ENCODE results near the gene PARP2.
A peak's percentile ranks its signal among the peaks of the same experiment; 100 is the strongest.

The PARP2 gene

GRCh38 chr14:20314026-20314425 lies 29.4 kb upstream of the PARP2 start:
- Histone ChIP-seq H3K4me2 (ENCODE audit: low read depth, low read length) (no peak overlapping the region), H3K4me3 (ENCODE audit: low read length) (no peak overlapping the region), H3K79me2 (ENCODE audit: low read length) (no peaks in the 10 kb centered on the region), H3F3A (ENCODE audit: insufficient read depth, low read length) (no peaks in the 10 kb centered on the region), H3K27ac (ENCODE audit: low read length) (no peak overlapping the region), H3K9ac (ENCODE audit: low read length) (no peak overlapping the region), H3K4me1 (ENCODE audit: low read length) (no peaks in the 10 kb centered on the region), H3K9me2 (replicated peaks; ENCODE audit: insufficient read depth, low read length) (no peaks in the 10 kb centered on the region), H3K9me3 (replicated peaks; ENCODE audit: insufficient read depth, low read length) (no peaks in the 10 kb centered on the region), H3K36me3 (replicated peaks; ENCODE audit: insufficient read depth, low read length) (no peaks in the 10 kb centered on the region; the same call in 1 of the 2 replicates), H3K27me3 (replicated peaks; ENCODE audit: insufficient read depth, low read length) (no peaks in the 10 kb centered on the region), H2AFZ (ENCODE audit: low read length) (no peak overlapping the region), H4K20me1 (ENCODE audit: insufficient read depth, low read length) (no peaks in the 10 kb centered on the region)
- DNase-seq, result no peak
- TF ChIP-seq EZH2 (optimal IDR thresholded peaks at IDR 0.05; ENCODE audit: low read depth, low read length), result no peak
- no peak for TF ChIP-seq CTCF (IDR thresholded peaks at IDR 0.05; ENCODE audit: low read length)
- TF ChIP-seq EZH2phosphoT487 (IDR thresholded peaks at IDR 0.05; ENCODE audit: low read length), result no peak

- H3K79me2 ChIP-seq (ENCODE audit: low read length), result no peaks in the 10 kb centered on the region
- no peaks in the 10 kb centered on the region; the same call in 1 of the 2 replicates for H3K36me3 ChIP-seq (replicated peaks; ENCODE audit: insufficient read depth, low read length)
- no peak for DNase-seq
- H3K4me3 ChIP-seq (ENCODE audit: low read length), result no peak overlapping the region
- H3K27me3 ChIP-seq (replicated peaks; ENCODE audit: insufficient read depth, low read length), result no peaks in the 10 kb centered on the region
- no peak overlapping the region for H3K27ac ChIP-seq (ENCODE audit: low read length)
- H3K4me1 ChIP-seq (ENCODE audit: low read length), result no peaks in the 10 kb centered on the region
- no peak overlapping the region for H3K4me2 ChIP-seq (ENCODE audit: low read depth, low read length)
- H3K9ac ChIP-seq (ENCODE audit: low read length), result no peak overlapping the region
- TF ChIP-seq EZH2 (optimal IDR thresholded peaks at IDR 0.05; ENCODE audit: low read depth, low read length), result no peak
- no peaks in the 10 kb centered on the region for H4K20me1 ChIP-seq (ENCODE audit: insufficient read depth, low read length)
- no peaks in the 10 kb centered on the region for H3K9me2 ChIP-seq (replicated peaks; ENCODE audit: insufficient read depth, low read length)
- no peaks in the 10 kb centered on the region for H3K9me3 ChIP-seq (replicated peaks; ENCODE audit: insufficient read depth, low read length)
- no peak overlapping the region for H2AFZ ChIP-seq (ENCODE audit: low read length)
- no peaks in the 10 kb centered on the region for H3F3A ChIP-seq (ENCODE audit: insufficient read depth, low read length)
Measured at GRCh38 chr14:20317720-20318119, 25.7 kb upstream of the PARP2 start.

- H3K79me2 ChIP-seq (ENCODE audit: low read length), result peaks cover 42% of the 10 kb centered on the region
- H3F3A ChIP-seq (ENCODE audit: insufficient read depth, low read length), result 0 out of 2 replicates have a peak, but pooled peaks cover 6% of the 10 kb centered on the region
- H3K9ac ChIP-seq (ENCODE audit: low read length), result no peak overlapping the region
- DNase-seq, result peak; percentile 33
- no peaks in the 10 kb centered on the region for H4K20me1 ChIP-seq (ENCODE audit: insufficient read depth, low read length)
- H3K9me3 ChIP-seq (replicated peaks; ENCODE audit: insufficient read depth, low read length), result no peaks in the 10 kb centered on the region
- peaks cover 8% of the 10 kb centered on the region; the same call in 1 of the 2 replicates for H3K4me1 ChIP-seq (ENCODE audit: low read length)
- no peaks in the 10 kb centered on the region for H3K9me2 ChIP-seq (replicated peaks; ENCODE audit: insufficient read depth, low read length)
- no peak overlapping the region for H3K4me3 ChIP-seq (ENCODE audit: low read length)
- H2AFZ ChIP-seq (ENCODE audit: low read length), result no peak overlapping the region
- no peaks in the 10 kb centered on the region for H3K27me3 ChIP-seq (replicated peaks; ENCODE audit: insufficient read depth, low read length)
- no peak overlapping the region for H3K27ac ChIP-seq (ENCODE audit: low read length)
- TF ChIP-seq EZH2 (optimal IDR thresholded peaks at IDR 0.05; ENCODE audit: low read depth, low read length), result no peak
- TF ChIP-seq CTCF (IDR thresholded peaks at IDR 0.05; ENCODE audit: low read length), result peak; percentile 48
- no peak for TF ChIP-seq EZH2phosphoT487 (IDR thresholded peaks at IDR 0.05; ENCODE audit: low read length)
- peak overlapping the region; percentile 29; the same call in 1 of the 2 replicates for H3K4me2 ChIP-seq (ENCODE audit: low read depth, low read length)
- H3K36me3 ChIP-seq (replicated peaks; ENCODE audit: insufficient read depth, low read length), result no peaks in the 10 kb centered on the region; the same call in 1 of the 2 replicates
Measured at GRCh38 chr14:20327005-20327869, 16.2 kb upstream of the PARP2 start.

- no peak for DNase-seq
- Histone ChIP-seq H3K4me2 (ENCODE audit: low read depth, low read length) (no peak overlapping the region), H2AFZ (ENCODE audit: low read length) (no peak overlapping the region), H3K4me1 (ENCODE audit: low read length) (peaks cover 8% of the 10 kb centered on the region; the same call in 1 of the 2 replicates), H3K36me3 (replicated peaks; ENCODE audit: insufficient read depth, low read length) (no peaks in the 10 kb centered on the region; the same call in 1 of the 2 replicates), H3K27me3 (replicated peaks; ENCODE audit: insufficient read depth, low read length) (no peaks in the 10 kb centered on the region), H3F3A (ENCODE audit: insufficient read depth, low read length) (peaks cover 12% of the 10 kb centered on the region; the same call in 1 of the 2 replicates), H3K9ac (ENCODE audit: low read length) (no peak overlapping the region), H3K79me2 (ENCODE audit: low read length) (peaks cover 51% of the 10 kb centered on the region), H3K9me3 (replicated peaks; ENCODE audit: insufficient read depth, low read length) (no peaks in the 10 kb centered on the region), H3K27ac (ENCODE audit: low read length) (no peak overlapping the region), H4K20me1 (ENCODE audit: insufficient read depth, low read length) (no peaks in the 10 kb centered on the region), H3K4me3 (ENCODE audit: low read length) (no peak overlapping the region), H3K9me2 (replicated peaks; ENCODE audit: insufficient read depth, low read length) (no peaks in the 10 kb centered on the region)
- no peak for TF ChIP-seq EZH2phosphoT487 (IDR thresholded peaks at IDR 0.05; ENCODE audit: low read length)
- no peak for TF ChIP-seq EZH2 (optimal IDR thresholded peaks at IDR 0.05; ENCODE audit: low read depth, low read length)
- no peak for TF ChIP-seq CTCF (IDR thresholded peaks at IDR 0.05; ENCODE audit: low read length)
Measured at GRCh38 chr14:20328705-20329104, 14.7 kb upstream of the PARP2 start.
